Adrenal gland (tissue), 12 donors: ENCODE measurements around the gene OR8H1. TPM values are rescaled to one million over a fixed set of nuclear protein-coding genes. Genes with fewer than 3 reads are reported as not detected.

ENCODE experiments used
- DNase-seq, 7 donors: peaks; one replicate each; pipeline ENCODE4 v3.0.0-alpha.2; 2019 to 2020
- H3K27ac ChIP-seq, 5 donors: fragments of 200-600 bp; sonication (generic) in 4 of 5; 1 replicate in 3 of 5; 2 replicates in 2 of 5; pipeline versions ENCODE4 v1.5.1 to v1.8.0; 2016 to 2020; ENCODE audit warnings: mild to moderate bottlenecking in 1 of 5
- H3K27me3 ChIP-seq: fragments of 200-600 bp; 2 replicates; pipeline ENCODE4 v1.8.0; 2021
- H3K36me3 ChIP-seq, 2 donors: fragments of 200-600 bp; replicated peaks in 1 of 2; 1 replicate in 1 of 2; 2 replicates in 1 of 2; pipeline versions ENCODE4 v1.5.1 to v1.8.0; 2018 to 2022
- H3K4me1 ChIP-seq, 2 donors: fragments of 200-600 bp; replicated peaks in 1 of 2; 1 replicate in 1 of 2; 2 replicates in 1 of 2; pipeline versions ENCODE4 v1.5.1 to v1.8.0; 2018 to 2021
- H3K4me3 ChIP-seq, 4 donors: fragments of 200-600 bp; sonication (generic) in 3 of 4; one replicate each; pipeline ENCODE4 v1.5.1; 2016 to 2018
- H3K9me3 ChIP-seq, 3 donors: fragments of 200-600 bp; sonication (generic) in 1 of 3; replicated peaks in 1 of 3; 1 replicate in 2 of 3; 2 replicates in 1 of 3; pipeline versions ENCODE4 v1.5.1 to v1.8.0; 2016 to 2021
- POLR2A ChIP-seq, 2 donors: fragments of 450-650 bp; IDR thresholded peaks; one replicate each; pipeline ENCODE4 v1.6.1; 2017; ENCODE audit warnings: antibody characterized with exemption in 2 of 2, mild to moderate bottlenecking in 2 of 2, moderate library complexity in 1 of 2
- WGBS, 4 donors: extraction: QIAGEN DNeasy Blood & Tissue Kit in 2 of 4; methylation state at CpG; one replicate each; pipeline versions ENCODE4 v1.1.5 to v1.1.7; 2013 to 2017; 5-methylcytosine and 5-hydroxymethylcytosine counted together
- intact Hi-C, 2 donors: fragments of 100-400 bp; cut with DNase I; formaldehyde crosslinking; loops; one replicate each; pipeline versions ENCODE4 v1.14.1 to v1.15.0; 2022 to 2023
- polyA plus RNA-seq, 3 donors: library from polyadenylated mRNA; stranded (reverse); fragments of 200-250 nt in 2 of 3; fragments of 350-450 nt in 1 of 3; fragmentation: Illumina TruSeq in 1 of 3; extraction: RNeasy Lipid Tissue Mini Kit (QIAGEN cat#74804) in 1 of 3; gene quantifications; one replicate each; pipeline ENCODE4 v1.2.3, GENCODE V29; 2013 to 2014
- total RNA-seq, 9 donors: library from RNA; depleted of rRNA in 4 of 9; stranded (reverse); fragments of >200 nt in 4 of 9; fragments of 120-200 nt in 1 of 9; fragmentation: NEBNext Ultra II Directional in 1 of 9; extraction: Animal tissue kit (Norgen Biotek cat#: 25700) in 1 of 9; gene quantifications; one replicate each; pipeline versions ENCODE4 v1.1.0 to v1.2.4, GENCODE V29; 2013 to 2023
- TF ChIP-seq, protein P1 (sequence below), 6 experiments: fragments of 450-650 bp in 4 of 6; fragments of 200-600 bp in 2 of 6; sonication (generic) in 1 of 6; IDR thresholded peaks; 1 replicate in 5 of 6; 2 replicates in 1 of 6; pipeline versions ENCODE4 v1.5.1 to v1.8.0; 2016 to 2021; ENCODE audit warnings: antibody characterized with exemption in 6 of 6, mild to moderate bottlenecking in 2 of 6, moderate library complexity in 1 of 6
- donor health status: healthy with polysubstance abuse.
- donor health status: Bipolar disorder and iron deficiency.
- donor health status: DM: yes; HTN: yes; CAD: no.
- donor health status: DM: no; HTN: no; CAD: no.
- donor health status: DM: no; HTN: no; CAD: no.
- donor health status: DM: yes; HTN: yes; CAD: no.

OR8H1 gene
- total and polyA plus RNA-seq, 12 donors: not detected

DNA sequence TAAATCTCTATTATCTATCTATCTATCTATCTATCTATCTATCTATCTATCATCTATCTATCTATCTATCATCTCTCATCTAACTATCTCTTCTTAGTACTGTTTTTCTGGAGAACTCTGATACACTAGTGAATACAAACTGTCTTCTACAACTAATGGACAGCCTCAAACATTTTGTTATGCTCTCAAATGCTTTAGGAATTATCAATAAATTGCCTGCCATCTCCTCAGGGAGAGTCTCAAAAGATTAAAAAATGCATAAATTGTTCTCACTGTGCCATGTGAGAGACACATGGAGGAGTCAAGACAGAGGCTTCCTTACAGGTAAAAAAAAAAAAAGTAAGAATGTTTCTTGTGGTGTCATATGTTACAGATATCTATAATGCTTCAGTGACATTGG, 22.8 kb upstream of the OR8H1 start, which contains the start of gene OR8K3:
TSS of gene OR8K3 (plus strand) at position 301 of the 400 bp plus-strand sequence. CDS start 3,163 bp downstream, outside the sequence.
- no peak for TF ChIP-seq POLR2A (IDR thresholded peaks at IDR 0.05)
- TF ChIP-seq, protein P1, sequence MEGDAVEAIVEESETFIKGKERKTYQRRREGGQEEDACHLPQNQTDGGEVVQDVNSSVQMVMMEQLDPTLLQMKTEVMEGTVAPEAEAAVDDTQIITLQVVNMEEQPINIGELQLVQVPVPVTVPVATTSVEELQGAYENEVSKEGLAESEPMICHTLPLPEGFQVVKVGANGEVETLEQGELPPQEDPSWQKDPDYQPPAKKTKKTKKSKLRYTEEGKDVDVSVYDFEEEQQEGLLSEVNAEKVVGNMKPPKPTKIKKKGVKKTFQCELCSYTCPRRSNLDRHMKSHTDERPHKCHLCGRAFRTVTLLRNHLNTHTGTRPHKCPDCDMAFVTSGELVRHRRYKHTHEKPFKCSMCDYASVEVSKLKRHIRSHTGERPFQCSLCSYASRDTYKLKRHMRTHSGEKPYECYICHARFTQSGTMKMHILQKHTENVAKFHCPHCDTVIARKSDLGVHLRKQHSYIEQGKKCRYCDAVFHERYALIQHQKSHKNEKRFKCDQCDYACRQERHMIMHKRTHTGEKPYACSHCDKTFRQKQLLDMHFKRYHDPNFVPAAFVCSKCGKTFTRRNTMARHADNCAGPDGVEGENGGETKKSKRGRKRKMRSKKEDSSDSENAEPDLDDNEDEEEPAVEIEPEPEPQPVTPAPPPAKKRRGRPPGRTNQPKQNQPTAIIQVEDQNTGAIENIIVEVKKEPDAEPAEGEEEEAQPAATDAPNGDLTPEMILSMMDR (IDR thresholded peaks at IDR 0.05): no peak
- intact Hi-C loops: no loop called here
- no peaks in the 10 kb centered on the region for H3K4me1 ChIP-seq
- no peak within 1 kb of the TSS for H3K27ac ChIP-seq
- no peak for DNase-seq
- H3K36me3 ChIP-seq: no peaks in the 10 kb centered on the region
- H3K27me3 ChIP-seq: no peaks in the 10 kb centered on the region
- no peak within 1 kb of the TSS for H3K4me3 ChIP-seq
- no peaks in the 10 kb centered on the region for H3K9me3 ChIP-seq

DNA sequence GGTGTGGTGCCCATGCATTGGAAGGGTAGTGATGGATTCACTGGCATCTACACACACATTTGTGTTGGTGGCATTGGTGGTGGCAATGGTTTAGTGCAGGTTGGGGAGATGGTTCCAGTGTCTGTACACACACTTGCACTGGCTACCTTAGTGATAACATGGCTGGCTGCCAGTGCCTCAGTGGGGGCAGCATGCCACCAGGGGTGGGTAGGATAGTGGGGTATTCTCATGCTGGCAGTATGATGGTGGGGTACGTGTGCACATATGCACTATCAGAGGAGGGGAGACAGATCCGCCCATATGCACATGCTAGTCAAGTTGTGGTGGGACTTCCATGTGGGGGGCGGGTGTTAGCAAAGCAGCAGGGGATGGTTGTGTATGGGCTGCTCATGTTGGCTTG, 15.8 kb upstream of the OR8H1 start:
- intact Hi-C loops: no loop called here
- 71 to 86% (median 82%) methylated on average over 1 to 3 of the region's 3 CpGs for WGBS, 4 donors
- TF ChIP-seq, protein P1 (IDR thresholded peaks at IDR 0.05): no peak
- TF ChIP-seq POLR2A (IDR thresholded peaks at IDR 0.05): no peak

DNA sequence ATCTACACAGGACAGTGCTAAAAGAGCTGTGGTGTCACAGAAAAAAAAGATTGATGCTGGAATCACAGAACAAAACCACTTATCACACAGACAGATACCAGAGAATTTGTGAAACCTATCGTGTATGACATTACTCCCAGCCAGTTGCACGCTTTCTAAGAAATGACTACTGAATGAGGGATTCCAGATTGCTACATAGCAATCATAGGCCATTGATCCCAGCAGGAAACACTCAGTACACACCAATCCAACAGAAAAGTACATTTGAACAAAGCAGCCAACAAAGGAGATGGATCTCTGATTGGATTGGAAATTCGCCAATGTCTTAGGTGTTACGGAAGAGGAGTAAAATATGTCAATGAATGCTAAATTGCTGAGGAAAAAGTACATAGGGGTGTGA, 4.8 kb upstream of the OR8H1 start:
- 70 to 89% (median 73%) methylated on average over 4 of the region's 4 CpGs for WGBS, 4 donors
- DNase-seq: no peak

More for the DNA sequence above, 15.8 kb upstream of the OR8H1 start:
- DNase-seq: no peak
- H3K4me3 ChIP-seq: no peak overlapping the region
- no peak overlapping the region for H3K27ac ChIP-seq
- no peaks in the 10 kb centered on the region for H3K9me3 ChIP-seq
- H3K4me1 ChIP-seq: no peaks in the 10 kb centered on the region
- H3K27me3 ChIP-seq: no peaks in the 10 kb centered on the region
- H3K36me3 ChIP-seq: no peaks in the 10 kb centered on the region

DNA sequence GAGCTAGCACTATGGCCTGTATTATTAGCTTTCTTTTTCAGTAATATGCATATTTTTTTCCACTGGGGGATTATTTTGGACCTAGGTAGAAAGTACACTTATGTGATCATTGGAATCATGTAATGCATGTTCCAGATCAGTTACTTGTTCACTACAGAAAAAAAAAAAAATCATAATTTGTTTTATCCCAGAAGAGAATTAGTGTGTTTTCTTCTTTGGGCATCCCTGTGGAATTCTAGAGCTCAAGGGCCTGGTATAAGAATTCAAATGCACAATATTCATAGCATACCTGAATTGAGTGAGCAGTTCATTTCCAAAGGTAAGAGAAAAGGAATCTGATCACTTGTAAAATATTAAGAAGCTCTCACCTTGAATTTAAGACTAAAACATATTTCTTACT, 18.2 kb downstream of the OR8H1 start, which contains the start of gene OR5T1:
TSS of gene OR5T1 (plus strand) at position 301 of the 400 bp plus-strand sequence. CDS start 1,485 bp downstream, outside the sequence.
- no peaks in the 10 kb centered on the region for H3K36me3 ChIP-seq
- H3K4me3 ChIP-seq: no peak within 1 kb of the TSS
- no peak within 1 kb of the TSS for H3K27ac ChIP-seq
- no peak for DNase-seq
- no peaks in the 10 kb centered on the region for H3K27me3 ChIP-seq
- intact Hi-C loops: no loop called here
- H3K9me3 ChIP-seq: no peaks in the 10 kb centered on the region
- TF ChIP-seq POLR2A (IDR thresholded peaks at IDR 0.05): no peak
- TF ChIP-seq, protein P1 (IDR thresholded peaks at IDR 0.05): no peak
- no peaks in the 10 kb centered on the region for H3K4me1 ChIP-seq

More for the DNA sequence above, 4.8 kb upstream of the OR8H1 start:
- TF ChIP-seq POLR2A (IDR thresholded peaks at IDR 0.05): no peak
- TF ChIP-seq, protein P1 (IDR thresholded peaks at IDR 0.05): no peak
- Histone ChIP-seq H3K36me3 (no peaks in the 10 kb centered on the region), H3K4me3 (no peak overlapping the region), H3K4me1 (no peaks in the 10 kb centered on the region), H3K27ac (no peak overlapping the region), H3K9me3 (no peaks in the 10 kb centered on the region), H3K27me3 (no peaks in the 10 kb centered on the region)
- intact Hi-C loops: no loop called here
